ENCODE data around the gene KRT6B. TPM values are rescaled to one million over a fixed set of nuclear protein-coding genes. Genes with fewer than 3 reads are reported as not detected.
"Not testable (repeated sequence)": the region's sequence is repeated elsewhere in the genome, so short reads cannot be mapped to it uniquely, and the experiment has no call there.

The KRT6B gene
- polyA plus RNA-seq, 6 donors from 2014 or later: not detected

DNA sequence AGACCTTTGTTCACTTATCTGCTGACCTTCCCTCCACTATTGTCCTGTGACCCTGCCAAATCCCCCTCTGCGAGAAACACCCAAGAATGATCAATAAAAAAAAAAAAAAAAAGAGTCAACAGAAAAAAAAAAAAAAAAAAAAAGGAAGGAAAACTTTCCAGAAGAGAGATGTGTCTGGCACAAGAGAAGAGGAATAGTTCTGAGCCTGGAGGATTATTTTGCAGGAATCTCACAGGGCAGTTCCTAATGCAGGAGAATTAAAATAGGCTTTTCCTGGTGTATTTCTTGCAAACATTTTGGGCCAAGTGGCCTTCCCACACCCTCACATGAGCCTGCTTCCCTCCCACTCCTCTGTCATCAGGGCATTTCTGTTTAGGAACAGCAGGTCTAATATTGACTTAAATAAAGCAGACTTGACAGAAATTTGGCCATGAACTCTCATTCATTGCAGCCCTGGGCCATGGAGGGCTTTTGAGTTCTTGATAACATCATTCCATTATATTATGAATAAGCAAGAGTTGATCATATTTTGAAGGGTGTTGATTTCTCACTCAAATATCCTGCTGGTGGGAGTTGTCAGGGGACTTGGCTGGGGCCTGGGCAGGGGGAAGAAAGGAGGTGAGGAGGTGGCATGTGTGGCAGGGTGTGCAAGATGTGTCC is 41.2 kb downstream of the KRT6B start:
- H3K4me1 Mint-ChIP-seq; H3K4me3 Mint-ChIP-seq; DNase-seq; ATAC-seq (ENCODE audit: low read depth in 2 of 2); H3K36me3 Mint-ChIP-seq; H3K9me3 Mint-ChIP-seq: not testable (repeated sequence)
- Mint-ChIP-seq H3K27ac (peak overlapping the region in 1 of 6 donors; percentile 47), H3K27me3 (peaks cover 13 to 49% (median 25%) of the 10 kb centered on the region in 3 donors)

DNA sequence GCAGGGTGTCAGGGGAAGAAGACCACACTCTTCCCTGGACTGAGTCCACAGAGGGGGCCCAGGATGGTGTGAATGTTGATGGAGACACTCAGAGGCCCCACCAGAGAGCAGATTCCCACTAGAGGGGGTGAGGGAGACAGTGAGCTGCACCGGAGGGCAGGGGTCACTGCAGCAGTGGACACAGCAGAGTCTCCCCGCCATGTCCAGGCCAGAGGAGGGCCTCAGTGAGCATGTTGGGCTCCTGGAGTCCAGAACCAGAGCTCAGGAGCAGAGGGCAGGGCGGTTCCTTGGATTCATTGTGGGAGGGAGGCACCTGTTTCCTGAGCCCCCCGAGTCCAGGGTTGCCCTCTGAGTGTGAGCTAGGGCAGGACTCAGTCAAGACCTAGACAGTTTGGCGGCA is 44.0 kb downstream of the KRT6B start:
- Mint-ChIP-seq H3K27ac (no peak overlapping the region), H3K36me3 (peaks cover 0 to 9% of the 10 kb centered on the region in 2 donors), H3K27me3 (peaks cover 7 to 47% (median 18%) of the 10 kb centered on the region in 3 donors), H3K9me3 (peaks cover 0 to 9% (median 3%) of the 10 kb centered on the region in 7 donors), H3K4me3 (no peak overlapping the region), H3K4me1 (peaks cover 0 to 3% (median 0%) of the 10 kb centered on the region in 3 donors)
- no peak for ATAC-seq (ENCODE audit: low read depth in 2 of 2)
- DNase-seq: no peak

DNA sequence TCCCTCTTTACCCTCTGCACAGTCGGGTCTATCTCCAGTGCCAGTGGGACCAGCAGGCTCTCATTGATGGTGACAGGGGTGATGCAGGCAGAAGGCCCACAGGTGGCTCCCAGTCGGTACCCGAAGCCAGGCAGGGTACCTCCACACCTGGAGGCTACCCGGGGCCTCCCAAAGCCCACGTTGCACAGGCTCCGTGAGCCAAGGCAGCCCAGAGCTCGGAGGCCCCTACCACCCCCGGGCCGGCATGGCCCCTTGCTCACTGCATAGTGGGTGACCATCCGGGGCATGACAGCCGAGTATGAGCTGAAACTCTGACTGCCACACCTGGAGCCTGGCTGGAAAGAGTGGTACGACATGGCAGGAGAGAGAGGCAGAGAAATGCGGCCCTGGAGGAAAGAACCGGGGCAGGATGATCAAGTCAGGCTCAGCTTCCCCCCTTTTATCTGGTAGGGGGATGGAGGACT is 46.0 kb downstream of the KRT6B start, which contains the start of gene KRT82:
TSS of gene KRT82 (minus strand) at position 414 of the 464 bp plus-strand sequence. CDS start at position 356, 58 bp downstream.
- H3K4me3 Mint-ChIP-seq: no peak within 1 kb of the TSS
- no peak within 1 kb of the TSS for H3K27ac Mint-ChIP-seq
- H3K4me1 Mint-ChIP-seq: peaks cover 0 to 3% (median 0%) of the 10 kb centered on the region in 3 donors
- no peak for DNase-seq
- peaks cover 4 to 53% (median 13%) of the 10 kb centered on the region in 3 donors for H3K27me3 Mint-ChIP-seq
- peaks cover 0 to 9% of the 10 kb centered on the region in 2 donors for H3K36me3 Mint-ChIP-seq
- H3K9me3 Mint-ChIP-seq: peaks cover 0 to 5% (median 2%) of the 10 kb centered on the region in 7 donors
- ATAC-seq (ENCODE audit: low read depth in 2 of 2): no peak

DNA sequence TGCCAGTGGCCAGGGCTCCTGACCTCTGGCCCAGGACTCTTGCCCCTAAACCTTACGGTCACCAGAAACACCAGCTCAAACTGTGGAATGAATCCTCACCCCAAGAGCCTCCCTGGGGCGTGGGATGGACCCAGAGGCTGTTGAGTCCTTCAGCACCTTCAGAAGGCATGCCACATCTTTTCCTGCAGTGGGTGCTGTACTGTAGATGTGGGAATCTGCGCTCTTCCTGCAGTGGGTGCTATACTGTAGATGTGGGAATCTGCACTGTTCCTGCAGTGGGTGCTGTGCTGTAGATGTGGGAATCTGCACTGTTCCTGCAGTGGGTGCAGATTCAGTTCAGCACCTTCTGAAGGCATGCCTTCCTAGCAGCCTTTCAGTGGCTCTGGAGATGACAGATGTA is 47.0 kb downstream of the KRT6B start:
- peaks cover 4 to 53% (median 18%) of the 10 kb centered on the region in 3 donors for H3K27me3 Mint-ChIP-seq
- no peak for ATAC-seq (ENCODE audit: low read depth in 2 of 2)
- no peak overlapping the region for H3K27ac Mint-ChIP-seq
- H3K4me1 Mint-ChIP-seq: peaks cover 0 to 3% (median 0%) of the 10 kb centered on the region in 3 donors
- peaks cover 0 to 9% of the 10 kb centered on the region in 2 donors for H3K36me3 Mint-ChIP-seq
- DNase-seq: no peak
- peaks cover 0 to 5% (median 0%) of the 10 kb centered on the region in 7 donors for H3K9me3 Mint-ChIP-seq
- H3K4me3 Mint-ChIP-seq: no peak overlapping the region

DNA sequence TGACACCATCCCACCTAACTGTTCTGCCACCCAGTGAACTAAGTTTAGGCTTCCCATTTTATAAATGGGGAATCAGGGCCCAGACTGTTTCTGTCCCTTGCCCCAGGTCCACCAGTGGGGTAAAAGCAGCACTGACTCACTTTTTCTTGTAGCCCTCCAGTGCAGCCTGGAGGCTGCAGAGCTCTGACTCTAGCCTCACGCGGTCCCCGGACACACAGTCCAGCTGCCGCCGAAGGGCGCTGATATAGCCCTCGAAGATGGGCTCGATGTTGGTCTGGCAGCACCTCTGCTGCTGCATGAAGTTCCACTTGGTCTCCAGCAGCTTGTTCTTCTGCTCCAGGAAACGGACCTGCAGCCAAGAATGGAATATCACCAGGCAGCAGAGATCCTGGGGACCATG is 48.4 kb downstream of the KRT6B start:
- Mint-ChIP-seq H3K9me3 (peaks cover 0 to 3% (median 0%) of the 10 kb centered on the region in 7 donors), H3K4me1 (peaks cover 0 to 1% (median 0%) of the 10 kb centered on the region in 3 donors), H3K36me3 (peaks cover 0 to 4% of the 10 kb centered on the region in 2 donors), H3K27ac (no peak overlapping the region), H3K27me3 (peaks cover 4 to 62% (median 24%) of the 10 kb centered on the region in 3 donors), H3K4me3 (no peak overlapping the region)
- no peak for ATAC-seq (ENCODE audit: low read depth in 2 of 2)
- no peak for DNase-seq

DNA sequence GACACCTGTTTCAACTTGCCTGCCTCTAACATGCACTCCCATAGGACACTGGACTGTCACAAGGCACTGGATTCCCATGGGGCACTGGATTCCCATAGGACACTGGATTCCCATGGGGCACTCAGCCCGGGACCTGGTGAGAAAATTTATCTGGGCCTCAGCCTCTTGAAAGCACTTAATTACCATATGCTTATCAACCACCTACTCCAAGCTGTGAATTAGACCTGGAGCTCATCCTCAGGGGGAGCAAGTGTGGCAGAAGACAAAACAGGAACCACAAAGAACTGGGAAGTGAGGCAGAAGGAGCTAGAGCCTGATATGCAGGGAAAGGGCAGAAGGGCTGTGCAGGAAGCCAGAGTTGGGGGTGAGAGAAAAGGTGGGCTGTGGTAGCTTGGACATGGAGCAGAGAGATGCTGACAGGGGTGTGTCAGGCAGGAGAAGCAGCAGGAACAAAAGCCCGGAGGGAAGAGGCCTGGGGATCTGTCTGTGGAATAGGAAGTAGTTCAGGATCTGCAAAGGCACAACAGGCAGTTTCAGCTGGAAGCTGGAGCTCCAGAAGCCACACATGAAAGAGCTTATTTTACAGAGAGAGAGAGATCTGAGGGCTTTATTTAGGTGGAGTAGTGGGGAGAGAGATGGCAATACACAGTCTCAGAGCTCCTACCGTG is 48.9 kb downstream of the KRT6B start:
- no peak overlapping the region for H3K27ac Mint-ChIP-seq
- no peak overlapping the region for H3K4me3 Mint-ChIP-seq
- peaks cover 4 to 57% (median 21%) of the 10 kb centered on the region in 3 donors for H3K27me3 Mint-ChIP-seq
- no peaks in the 10 kb centered on the region for H3K4me1 Mint-ChIP-seq
- ATAC-seq (ENCODE audit: low read depth in 2 of 2) (no peak), DNase-seq (no peak)
- H3K36me3 Mint-ChIP-seq: no peaks in the 10 kb centered on the region
- peaks cover 0 to 1% (median 0%) of the 10 kb centered on the region in 7 donors for H3K9me3 Mint-ChIP-seq

DNA sequence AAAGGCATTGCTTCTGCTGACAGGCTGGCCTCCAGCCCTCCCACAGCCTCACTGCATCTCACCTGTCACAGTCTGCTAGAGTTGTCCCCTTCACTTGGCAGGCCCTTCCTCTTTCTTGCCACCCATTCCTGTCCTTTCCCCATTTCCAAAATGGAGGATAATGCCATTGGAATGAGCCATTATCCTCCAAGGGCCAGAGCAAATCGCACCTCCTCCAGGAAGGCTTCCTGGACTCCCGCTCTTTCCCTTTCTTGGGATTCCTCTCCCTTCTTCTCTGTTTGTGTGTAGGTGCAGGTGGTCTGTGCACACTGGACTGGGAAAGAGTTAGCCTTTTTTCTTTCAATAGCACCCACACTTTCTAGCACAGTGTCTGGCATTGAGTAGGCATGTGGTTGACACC is 49.6 kb downstream of the KRT6B start:
- ATAC-seq (ENCODE audit: low read depth in 2 of 2) (no peak), DNase-seq (no peak)
- H3K27ac Mint-ChIP-seq: no peak overlapping the region
- no peaks in the 10 kb centered on the region for H3K4me1 Mint-ChIP-seq
- peaks cover 4 to 51% (median 16%) of the 10 kb centered on the region in 3 donors for H3K27me3 Mint-ChIP-seq
- H3K36me3 Mint-ChIP-seq: no peaks in the 10 kb centered on the region
- H3K9me3 Mint-ChIP-seq: no peaks in the 10 kb centered on the region
- no peak overlapping the region for H3K4me3 Mint-ChIP-seq

DNA sequence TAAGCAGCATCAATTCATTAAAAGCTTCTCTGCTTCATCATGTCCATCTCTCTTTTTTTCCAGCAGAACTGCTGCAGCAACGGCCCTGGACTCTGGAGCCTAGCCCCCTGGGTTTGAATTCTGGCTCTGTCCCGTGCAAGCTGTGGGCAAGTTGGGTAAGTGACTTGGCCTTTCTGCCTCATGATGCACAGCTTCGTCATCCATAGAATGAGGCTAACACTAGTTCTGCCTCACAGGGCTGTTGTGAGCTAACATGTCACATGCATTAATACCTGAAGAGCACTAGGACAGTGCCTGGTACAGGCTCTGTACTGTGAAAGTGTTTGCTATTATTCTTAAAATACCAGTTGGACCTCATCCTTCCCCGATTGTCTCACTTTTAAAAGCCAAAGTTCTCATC is 50.0 kb downstream of the KRT6B start:
- H3K4me3 Mint-ChIP-seq: no peak overlapping the region
- no peak for DNase-seq
- peak overlapping the region in 1 of 6 donors; percentile 76 for H3K27ac Mint-ChIP-seq
- H3K9me3 Mint-ChIP-seq: no peaks in the 10 kb centered on the region
- H3K36me3 Mint-ChIP-seq: no peaks in the 10 kb centered on the region
- no peak for ATAC-seq (ENCODE audit: low read depth in 2 of 2)
- H3K27me3 Mint-ChIP-seq: peaks cover 4 to 48% (median 20%) of the 10 kb centered on the region in 3 donors
- H3K4me1 Mint-ChIP-seq: no peaks in the 10 kb centered on the region

DNA sequence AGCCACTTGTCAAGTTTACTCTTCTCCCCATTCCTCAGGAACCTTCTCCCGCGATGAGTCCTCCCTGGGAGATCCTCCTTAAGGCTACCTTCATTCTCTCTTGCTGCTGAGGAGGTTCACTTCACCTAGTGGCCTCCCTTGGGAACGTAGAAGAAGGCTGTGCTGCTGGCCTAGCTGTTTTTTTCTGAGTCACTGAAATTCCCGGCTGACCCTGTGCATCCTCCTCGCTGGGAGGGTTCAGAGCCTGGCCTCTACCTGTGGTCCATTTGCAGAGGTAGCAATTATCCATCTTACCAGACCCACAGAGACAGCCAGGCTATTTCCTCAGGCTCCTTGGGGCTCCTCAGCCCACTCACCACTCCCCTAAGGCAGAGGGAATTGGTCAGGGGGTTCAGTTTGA is 50.4 kb downstream of the KRT6B start:
- no peaks in the 10 kb centered on the region for H3K36me3 Mint-ChIP-seq

DNA sequence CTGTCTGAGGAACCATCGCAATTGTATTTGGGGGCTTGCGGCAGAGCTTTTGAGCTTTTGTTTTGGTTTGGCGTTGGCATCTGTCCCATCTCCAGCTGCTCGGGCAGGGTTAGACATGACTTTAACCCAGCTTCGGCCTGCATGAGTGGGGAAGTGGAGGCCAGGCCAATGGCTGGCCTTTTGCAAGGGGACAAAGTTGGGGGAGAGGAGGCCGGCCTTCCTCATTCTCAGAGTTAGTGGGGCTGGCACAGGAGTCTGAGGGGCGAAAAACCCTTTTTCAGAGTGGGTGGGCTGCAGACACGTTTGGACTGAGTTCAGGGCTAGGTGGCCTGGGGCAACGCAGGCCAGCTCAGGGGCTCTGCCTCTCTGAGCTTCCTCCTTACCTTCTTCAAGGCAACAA is 51.0 kb downstream of the KRT6B start:
- no peak overlapping the region for H3K4me3 Mint-ChIP-seq
- no peak for ATAC-seq (ENCODE audit: low read depth in 2 of 2)
- no peak overlapping the region for H3K27ac Mint-ChIP-seq
- DNase-seq: no peak
- H3K4me1 Mint-ChIP-seq: no peaks in the 10 kb centered on the region
- peaks cover 4 to 42% (median 30%) of the 10 kb centered on the region in 3 donors for H3K27me3 Mint-ChIP-seq
- H3K9me3 Mint-ChIP-seq: no peaks in the 10 kb centered on the region
- H3K36me3 Mint-ChIP-seq: no peaks in the 10 kb centered on the region

More for the DNA sequence above, 50.4 kb downstream of the KRT6B start:
- Mint-ChIP-seq H3K9me3 (no peaks in the 10 kb centered on the region), H3K27ac (no peak overlapping the region), H3K4me3 (no peak overlapping the region), H3K4me1 (no peaks in the 10 kb centered on the region), H3K27me3 (peaks cover 4 to 48% (median 24%) of the 10 kb centered on the region in 3 donors)
- ATAC-seq (ENCODE audit: low read depth in 2 of 2): no peak
- DNase-seq: no peak

DNA sequence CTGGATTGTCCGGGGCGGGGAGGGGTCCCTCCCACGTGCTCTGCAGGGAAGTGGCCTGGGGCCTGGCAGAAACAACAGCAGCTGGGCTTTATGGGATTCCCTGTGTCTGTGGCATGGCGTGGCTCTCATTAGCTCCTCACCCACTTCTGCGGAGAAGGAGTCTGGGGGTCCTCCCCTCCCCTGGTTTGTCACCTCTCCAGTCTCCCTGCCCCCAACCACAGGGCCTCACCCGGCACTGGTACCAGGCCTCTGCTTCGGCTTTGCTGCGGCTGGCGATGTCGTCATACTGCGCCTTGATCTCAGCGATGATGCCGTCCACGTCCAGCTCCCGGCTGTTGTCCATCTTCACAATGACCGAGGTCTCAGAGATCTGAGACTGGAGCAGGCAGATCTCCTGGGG is 52.2 kb downstream of the KRT6B start:
- peaks cover 4 to 40% (median 36%) of the 10 kb centered on the region in 3 donors for H3K27me3 Mint-ChIP-seq
- no peak overlapping the region for H3K27ac Mint-ChIP-seq
- no peak for ATAC-seq (ENCODE audit: low read depth in 2 of 2)
- no peak overlapping the region for H3K4me3 Mint-ChIP-seq
- H3K9me3 Mint-ChIP-seq: no peaks in the 10 kb centered on the region
- DNase-seq: no peak
- H3K4me1 Mint-ChIP-seq: no peaks in the 10 kb centered on the region
- H3K36me3 Mint-ChIP-seq: no peaks in the 10 kb centered on the region

DNA sequence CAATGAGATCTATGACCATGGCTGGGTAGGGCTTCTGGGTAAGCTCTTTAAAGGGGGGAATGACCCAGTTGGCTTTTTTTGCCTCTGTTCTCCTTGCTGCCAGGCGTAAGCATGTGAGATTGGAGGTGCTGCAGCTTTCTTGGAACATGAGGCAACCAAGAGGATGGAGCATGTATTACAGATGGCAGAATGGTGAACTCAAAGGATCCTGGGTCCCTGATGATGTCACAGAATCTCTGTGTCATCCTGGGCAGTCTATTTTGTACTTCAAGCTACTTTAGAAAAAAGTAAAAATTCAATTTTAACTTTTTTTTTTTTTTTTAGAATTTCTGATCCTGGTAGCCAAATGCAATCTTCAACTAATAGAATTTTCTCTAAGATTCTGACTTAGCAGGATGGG is 53.8 kb downstream of the KRT6B start:
- H3K4me3 Mint-ChIP-seq: no peak overlapping the region

DNA sequence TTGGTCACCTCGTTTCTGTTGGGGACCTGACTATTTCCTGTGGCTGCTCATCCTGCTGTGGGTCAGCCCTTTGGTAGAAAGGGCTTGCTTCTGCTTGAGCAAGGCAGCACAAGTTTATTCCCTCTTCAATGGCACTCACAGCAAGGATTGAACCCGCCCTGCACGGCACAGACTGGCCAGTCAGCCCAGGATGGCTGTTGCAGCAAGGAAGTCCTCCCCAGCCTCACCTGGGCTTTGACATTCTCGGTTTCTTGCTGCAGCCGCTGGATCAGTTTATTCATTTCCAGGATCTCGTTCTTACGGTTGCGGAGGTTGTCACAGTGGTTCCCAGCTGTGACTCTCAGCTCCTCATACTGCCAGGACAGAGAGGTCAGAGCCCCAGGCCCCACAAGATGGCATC is 55.3 kb downstream of the KRT6B start:
- Mint-ChIP-seq H3K4me1 (no peaks in the 10 kb centered on the region), H3K4me3 (no peak overlapping the region), H3K9me3 (no peaks in the 10 kb centered on the region), H3K27me3 (peaks cover 0 to 51% (median 29%) of the 10 kb centered on the region in 3 donors), H3K36me3 (no peaks in the 10 kb centered on the region), H3K27ac (no peak overlapping the region)
- ATAC-seq (ENCODE audit: low read depth in 2 of 2) (no peak), DNase-seq (no peak)

More for the DNA sequence above, 53.8 kb downstream of the KRT6B start:
- H3K27ac Mint-ChIP-seq: no peak overlapping the region
- DNase-seq (no peak), ATAC-seq (ENCODE audit: low read depth in 2 of 2) (no peak)
- no peaks in the 10 kb centered on the region for H3K4me1 Mint-ChIP-seq
- peaks cover 4 to 41% (median 37%) of the 10 kb centered on the region in 3 donors for H3K27me3 Mint-ChIP-seq
- no peaks in the 10 kb centered on the region for H3K36me3 Mint-ChIP-seq
- no peaks in the 10 kb centered on the region for H3K9me3 Mint-ChIP-seq
